GM12891 (cell line): ENCODE data around the gene GRAP2.

Source experiments
- DNase-seq: peaks from one replicate; pipeline ENCODE4 v3.0.0; 2011; ENCODE audit warnings: low spot score; ENCODE audit not compliant: insufficient read length
- FAIRE-seq: peaks from 2 replicates; lab custom pipeline; 2011; peaks lifted over from hg19 to GRCh38; lab: Jason Lieb, UNC
- PAX5 ChIP-seq: IDR thresholded peaks from 2 replicates; pipeline ENCODE4 v1.6.1; 2011; ENCODE audit warnings: low read length, moderate library complexity, mild to moderate bottlenecking; ENCODE audit not compliant: insufficient read depth, severe bottlenecking
- POLR2A ChIP-seq: IDR thresholded peaks from 2 replicates; pipeline ENCODE4 v1.6.1; 2011; ENCODE audit warnings: low read depth, low read length, control low read depth
- POLR2AphosphoS5 ChIP-seq: IDR thresholded peaks from 2 replicates; pipeline ENCODE4 v1.6.1; 2011; ENCODE audit warnings: low read depth, low read length, control low read depth
- POU2F2 ChIP-seq: IDR thresholded peaks from 2 replicates; pipeline ENCODE4 v1.6.1; 2011; ENCODE audit warnings: low read depth, mild to moderate bottlenecking, control low read depth, low read length, moderate library complexity
- SPI1 ChIP-seq: IDR thresholded peaks from 2 replicates; pipeline ENCODE4 v1.6.1; 2011; ENCODE audit warnings: low read depth, low read length, control low read depth
- TAF1 ChIP-seq: IDR thresholded peaks from 2 replicates; pipeline ENCODE4 v1.6.1; 2011; ENCODE audit warnings: low read depth, low read length, control low read depth

The GRAP2 gene

DNA sequence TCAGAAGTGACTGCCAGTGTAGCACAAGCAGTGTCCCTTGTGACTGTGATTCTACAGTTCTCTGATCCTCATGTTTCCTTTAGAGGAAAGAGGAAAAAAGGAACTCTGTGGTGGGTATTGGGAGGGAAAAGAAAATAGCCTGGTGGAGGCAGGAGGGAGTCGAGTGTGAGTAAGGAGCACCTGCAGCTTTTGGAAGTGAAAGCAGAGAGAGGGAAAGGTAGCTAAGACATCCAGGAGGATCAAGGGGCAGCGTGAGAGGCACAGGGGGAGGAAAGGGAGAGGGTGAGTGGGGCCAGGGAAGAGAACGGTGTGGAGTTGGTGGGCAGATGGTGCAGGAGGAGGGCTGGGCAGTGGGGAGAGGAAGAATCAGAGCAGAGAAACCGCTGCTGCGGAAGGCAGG is 71.8 kb downstream of the GRAP2 start:
- FAIRE-seq: no peak

DNA sequence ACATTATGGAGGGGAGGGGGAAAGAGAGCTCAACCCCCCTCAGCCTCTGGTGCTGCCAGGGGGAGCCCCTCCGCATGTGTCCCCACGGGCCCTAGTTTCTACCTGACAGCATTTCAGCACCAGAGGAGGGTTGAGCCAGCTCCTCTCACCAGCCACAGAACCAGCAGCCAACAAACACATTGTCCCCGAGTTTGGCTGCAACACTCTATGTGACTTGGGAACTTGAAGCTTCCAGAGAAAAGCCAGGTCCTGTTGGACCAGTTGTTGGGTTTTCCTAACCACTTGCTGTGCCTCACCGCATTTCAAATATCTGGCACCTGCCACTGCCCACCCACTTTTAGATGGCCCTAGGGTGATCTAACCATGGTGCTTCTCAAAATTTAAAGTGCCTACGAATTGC is 72.8 kb downstream of the GRAP2 start:
- DNase-seq: no peak
- no peak for TF ChIP-seq POLR2A
- no peak for TF ChIP-seq TAF1
- TF ChIP-seq SPI1: no peak
- TF ChIP-seq POLR2AphosphoS5: no peak
- TF ChIP-seq PAX5: no peak
- no peak for TF ChIP-seq POU2F2

More for the DNA sequence above, 71.8 kb downstream of the GRAP2 start:
- TF ChIP-seq PAX5: no peak
- TF ChIP-seq TAF1: no peak
- no peak for TF ChIP-seq POU2F2
- no peak for TF ChIP-seq POLR2A
- TF ChIP-seq POLR2AphosphoS5: no peak
- TF ChIP-seq SPI1: no peak
- no peak for DNase-seq

DNA sequence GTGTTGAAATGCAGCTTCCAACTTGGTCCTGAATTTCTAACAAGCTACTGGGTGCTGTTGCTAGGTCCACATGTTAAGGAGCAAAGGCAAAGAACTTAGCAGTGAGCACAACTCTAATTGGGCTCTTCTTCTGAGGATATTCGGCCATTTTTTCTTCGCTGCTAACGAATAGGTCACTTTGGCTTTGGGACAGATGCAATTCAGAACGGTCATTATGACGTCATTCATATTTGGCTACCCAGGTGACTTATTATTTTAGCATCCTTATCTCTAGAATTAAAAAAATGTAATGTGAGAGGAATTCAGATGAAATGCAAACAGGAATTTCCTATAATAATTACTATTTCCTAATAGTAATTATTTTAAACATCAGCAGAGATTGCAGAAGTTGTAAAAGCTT is 73.2 kb downstream of the GRAP2 start:
- no peak for TF ChIP-seq POU2F2
- no peak for TF ChIP-seq POLR2A
- TF ChIP-seq PAX5: no peak
- no peak for TF ChIP-seq TAF1
- DNase-seq (no peak), FAIRE-seq (no peak)

More for the DNA sequence above, 72.8 kb downstream of the GRAP2 start:
- no peak for FAIRE-seq

GRCh38 chr22:39979048-39979447 is 78.2 kb downstream of the GRAP2 start:
- DNase-seq: no peak
- no peak for FAIRE-seq
- TF ChIP-seq PAX5 (no peak), POLR2AphosphoS5 (no peak), POLR2A (no peak), POU2F2 (no peak), SPI1 (no peak), TAF1 (no peak)

- no peak for DNase-seq
- no peak for FAIRE-seq
- TF ChIP-seq POLR2AphosphoS5 (no peak), SPI1 (no peak), TAF1 (no peak), PAX5 (no peak), POLR2A (no peak), POU2F2 (no peak)
These were observed 78.6 kb downstream of the GRAP2 start for GRCh38 chr22:39979458-39979857.

GRCh38 chr22:39980596-39980995 is 79.7 kb downstream of the GRAP2 start:
- no peak for DNase-seq
- TF ChIP-seq POLR2A (no peak), TAF1 (no peak), PAX5 (no peak), POLR2AphosphoS5 (no peak), SPI1 (no peak), POU2F2 (no peak)

GRCh38 chr22:39983346-39983745 is 82.5 kb downstream of the GRAP2 start:
- FAIRE-seq (no peak), DNase-seq (no peak)
- TF ChIP-seq PAX5 (no peak), TAF1 (no peak)

More at GRCh38 chr22:39980596-39980995, 79.7 kb downstream of the GRAP2 start:
- FAIRE-seq: no peak

DNA sequence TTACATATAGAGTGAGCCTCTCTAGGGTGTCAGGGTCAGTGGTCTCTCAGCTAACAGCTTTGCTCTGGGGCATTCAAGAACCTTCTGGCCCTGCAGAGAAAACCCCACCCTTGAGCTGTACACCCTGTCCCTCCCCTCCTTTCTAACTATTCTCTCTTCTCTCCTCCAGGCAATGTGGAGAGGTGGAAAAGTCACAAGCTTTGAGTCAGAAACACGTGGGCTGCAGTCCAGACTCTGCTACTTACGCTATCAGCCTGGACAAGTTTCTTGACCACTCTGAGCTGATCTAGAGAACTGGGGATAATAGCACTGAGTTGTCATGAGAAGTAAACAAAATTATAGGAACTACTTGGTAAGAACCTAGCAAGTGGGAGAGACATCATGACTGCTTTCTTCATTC is 83.1 kb downstream of the GRAP2 start:
- TF ChIP-seq POLR2A: no peak
- no peak for TF ChIP-seq TAF1
- TF ChIP-seq SPI1: no peak
- no peak for TF ChIP-seq POLR2AphosphoS5
- TF ChIP-seq PAX5: no peak
- no peak for TF ChIP-seq POU2F2
- FAIRE-seq (no peak), DNase-seq (no peak)

- TF ChIP-seq SPI1: no peak
- no peak for TF ChIP-seq POU2F2
- TF ChIP-seq TAF1: no peak
- no peak for TF ChIP-seq POLR2A
- no peak for TF ChIP-seq POLR2AphosphoS5
- no peak for TF ChIP-seq PAX5
- no peak for DNase-seq
- FAIRE-seq: no peak
These were observed 83.9 kb downstream of the GRAP2 start for GRCh38 chr22:39984746-39985145.

GRCh38 chr22:39985383-39986035 is 84.6 kb downstream of the GRAP2 start:
- no peak for TF ChIP-seq POLR2A
- no peak for TF ChIP-seq TAF1
- TF ChIP-seq POLR2AphosphoS5: no peak
- TF ChIP-seq SPI1: no peak
- no peak for TF ChIP-seq POU2F2
- TF ChIP-seq PAX5: no peak
- FAIRE-seq (peak; percentile 66), DNase-seq (no peak)
